OCI-LY7 (cell line): Measurements from ENCODE around the gene DCTPP1.

Source experiments
- CTCF ChIP-seq: fragments of 200-600 bp; sonication (generic); conservative IDR thresholded peaks from 2 replicates; pipeline ENCODE4 v1.5.1; 2014; ENCODE audit warnings: mild to moderate bottlenecking, antibody characterized with exemption, low read length, moderate library complexity, mixed read lengths
- EZH2phosphoT487 ChIP-seq: fragments of 200-600 bp; sonication (generic); IDR thresholded peaks from 2 replicates; pipeline ENCODE4 v1.6.1; 2018; ENCODE audit warnings: low read depth, borderline replicate concordance, mild to moderate bottlenecking, mixed run types, antibody characterized with exemption, low read length, moderate library complexity, mixed read lengths

GRCh38 chr16:30428055-30428454 lies 1.8 kb downstream of the DCTPP1 start:
- TF ChIP-seq CTCF (no peak), EZH2phosphoT487 (no peak)
